OCI-LY7 (cell line): Measurements from ENCODE around the gene S100A7. TPM values are rescaled to one million over a fixed set of nuclear protein-coding genes. Genes with fewer than 3 reads are reported as not detected.

ENCODE experiments used
- BruUV-seq: library from RNA; stranded (reverse); fragments of 400-500 nt; replicated peaks from 2 replicates; lab custom pipeline; 2021; lab: Mats Ljungman, UMichigan
- CTCF ChIA-PET: fragments of 300-600 bp; sonication (Branson Sonifier 250); formaldehyde crosslinking; loops from one replicate; lab custom pipeline; 2022; ENCODE audit warnings: antibody characterized with exemption; ENCODE audit not compliant: unreplicated experiment; lab: Charles Lee
- POLR2A ChIA-PET: fragments of 300-600 bp; sonication (Branson Sonifier 250); formaldehyde crosslinking; loops from one replicate; lab custom pipeline; 2022; ENCODE audit warnings: antibody characterized with exemption; lab: Charles Lee
- DNase-seq: peaks from one replicate; pipeline ENCODE4 v3.0.0-alpha.2; 2015; ENCODE audit warnings: low spot score
- H2AFZ ChIP-seq: fragments of 200-600 bp; sonication (generic), shearing (Covaris generic); 2 replicates; pipeline ENCODE4 v1.6.1; 2014; ENCODE audit warnings: mild to moderate bottlenecking, antibody characterized with exemption, low read length, moderate library complexity
- H3K27ac ChIP-seq: fragments of 200-600 bp; sonication (generic); 2 replicates; pipeline ENCODE4 v1.5.1; 2014; ENCODE audit warnings: mixed run types, low read depth, mild to moderate bottlenecking, moderate library complexity, low read length, inconsistent platforms; ENCODE audit not compliant: poor library complexity, severe bottlenecking
- H3K36me3 ChIP-seq: fragments of 200-600 bp; sonication (generic); 2 replicates; pipeline ENCODE4 v1.6.1; 2014; ENCODE audit warnings: mild to moderate bottlenecking, antibody characterized with exemption, low read length, moderate library complexity, mixed read lengths; ENCODE audit not compliant: insufficient read depth
- H3K4me1 ChIP-seq: fragments of 200-600 bp; sonication (generic); 2 replicates; pipeline ENCODE4 v1.5.1; 2014; ENCODE audit warnings: mild to moderate bottlenecking, low read length; ENCODE audit not compliant: insufficient read depth, poor library complexity, severe bottlenecking
- H3K4me2 ChIP-seq: fragments of 200-600 bp; sonication (generic); 2 replicates; pipeline ENCODE4 v1.6.1; 2014; ENCODE audit warnings: mild to moderate bottlenecking, low read length
- H3K4me3 ChIP-seq: fragments of 200-600 bp; sonication (generic); 2 replicates; pipeline ENCODE4 v1.5.1; 2014; ENCODE audit warnings: mild to moderate bottlenecking, low read depth, low read length; ENCODE audit not compliant: poor library complexity, severe bottlenecking
- H3K79me2 ChIP-seq: fragments of 200-600 bp; sonication (generic); 2 replicates; pipeline ENCODE4 v1.6.1; 2016; ENCODE audit warnings: low read depth, mild to moderate bottlenecking, low read length, moderate library complexity, mixed read lengths; ENCODE audit not compliant: insufficient read depth
- H3K9me2 ChIP-seq: fragments of 200-600 bp; sonication (generic); 2 replicates; pipeline ENCODE4 v1.6.1; 2016; ENCODE audit warnings: mild to moderate bottlenecking, low read length, mixed read lengths; ENCODE audit not compliant: insufficient read depth
- H3K9me3 ChIP-seq: fragments of 200-600 bp; sonication (generic); 2 replicates; pipeline ENCODE4 v1.6.1; 2014; ENCODE audit warnings: mild to moderate bottlenecking, mixed run types, low read length, mixed read lengths
- H4K20me1 ChIP-seq: fragments of 200-600 bp; sonication (generic); 2 replicates; pipeline ENCODE4 v1.6.1; 2014; ENCODE audit warnings: mild to moderate bottlenecking, antibody characterized with exemption, low read length, moderate library complexity, mixed read lengths; ENCODE audit not compliant: insufficient read depth
- CTCF ChIP-seq: fragments of 200-600 bp; sonication (generic); conservative IDR thresholded peaks from 2 replicates; pipeline ENCODE4 v1.5.1; 2014; ENCODE audit warnings: mild to moderate bottlenecking, antibody characterized with exemption, low read length, moderate library complexity, mixed read lengths
- EZH2phosphoT487 ChIP-seq: fragments of 200-600 bp; sonication (generic); IDR thresholded peaks from 2 replicates; pipeline ENCODE4 v1.6.1; 2018; ENCODE audit warnings: low read depth, borderline replicate concordance, mild to moderate bottlenecking, mixed run types, antibody characterized with exemption, low read length, moderate library complexity, mixed read lengths
- intact Hi-C: fragments of 100-400 bp; cut with micrococcal nuclease; formaldehyde crosslinking; loops from one replicate; pipeline ENCODE4 v1.10.0; 2022; ENCODE audit not compliant: unreplicated experiment
- total RNA-seq, 2 experiments: library from RNA; depleted of rRNA in 1 of 2; stranded (reverse); fragments of >200 nt in 1 of 2; shearing (Covaris generic) in 1 of 2; gene quantifications; 2 replicates each; pipeline ENCODE4 v1.2.3, GENCODE V29; 2014 to 2022

Gene S100A7
- total RNA-seq, 2 experiments from 2014 or later, result not detected

- H2AFZ ChIP-seq, result no peak overlapping the region
- H3K36me3 ChIP-seq, result no peaks in the 10 kb centered on the region
- no peak overlapping the region for H3K4me3 ChIP-seq
- H3K9me2 ChIP-seq, result no peaks in the 10 kb centered on the region
- intact Hi-C loops, result no loop called here
- no peaks in the 10 kb centered on the region for H3K9me3 ChIP-seq
- ChIA-PET POLR2A (interaction anchor here (0.7 kb wide), 1 partner anchor 243 kb away, joined by 3 read pairs; no protein-coding TSS in a partner anchor), CTCF (no interaction called here)
- TF ChIP-seq EZH2phosphoT487 (no peak), CTCF (no peak)
- H3K27ac ChIP-seq, result no peak overlapping the region
- no peaks in the 10 kb centered on the region for H4K20me1 ChIP-seq
- no peak overlapping the region for H3K4me2 ChIP-seq
- no peaks in the 10 kb centered on the region for H3K79me2 ChIP-seq
- no TSS peak for BruUV-seq
- H3K4me1 ChIP-seq, result no peaks in the 10 kb centered on the region
- no peak for DNase-seq
Measured at GRCh38 chr1:153478047-153478691, 17.7 kb upstream of the S100A7 start.

GRCh38 chr1:153476491-153477093 is 16.1 kb upstream of the S100A7 start:
- TF ChIP-seq CTCF (no peak), EZH2phosphoT487 (no peak)
- Histone ChIP-seq H3K9me3 (no peaks in the 10 kb centered on the region), H3K79me2 (no peaks in the 10 kb centered on the region), H3K4me3 (no peak overlapping the region), H3K4me1 (no peaks in the 10 kb centered on the region), H4K20me1 (no peaks in the 10 kb centered on the region), H3K27ac (no peak overlapping the region), H3K9me2 (no peaks in the 10 kb centered on the region), H3K4me2 (no peak overlapping the region), H2AFZ (no peak overlapping the region), H3K36me3 (no peaks in the 10 kb centered on the region)
- BruUV-seq, result no TSS peak
- no peak for DNase-seq
- intact Hi-C loops, result no loop called here
- CTCF ChIA-PET, result no interaction called here
- POLR2A ChIA-PET, result no interaction called here

- no TSS peak for BruUV-seq
- intact Hi-C loops, result no loop called here
- DNase-seq, result no peak
- H3K9me3 ChIP-seq, result no peaks in the 10 kb centered on the region
- no peak overlapping the region for H3K27ac ChIP-seq
- no peaks in the 10 kb centered on the region for H3K4me1 ChIP-seq
- H2AFZ ChIP-seq, result no peak overlapping the region
- no peak overlapping the region for H3K4me3 ChIP-seq
- ChIA-PET POLR2A (no interaction called here), CTCF (no interaction called here)
- no peak for TF ChIP-seq CTCF
- TF ChIP-seq EZH2phosphoT487, result no peak
- no peak overlapping the region for H3K4me2 ChIP-seq
- no peaks in the 10 kb centered on the region for H3K9me2 ChIP-seq
- no peaks in the 10 kb centered on the region for H4K20me1 ChIP-seq
- H3K79me2 ChIP-seq, result no peaks in the 10 kb centered on the region
- H3K36me3 ChIP-seq, result no peaks in the 10 kb centered on the region
Measured at GRCh38 chr1:153475282-153475681, 14.8 kb upstream of the S100A7 start.
